Measurements from ENCODE around the gene PPIL1. TPM values are rescaled to one million over a fixed set of nuclear protein-coding genes. Genes with fewer than 3 reads are reported as not detected.

Gene PPIL1
- total and polyA plus RNA-seq, 2 of the 8 experiments (the other 6 are each of a cell fraction or from before 2014, with no cell fraction given): 83.7 to 86.5 TPM

- CTCF ChIA-PET (ENCODE audit: partially characterized antibody): interaction anchor here (3.7 kb wide), 1 partner anchor 106 kb away, joined by 20 read pairs; no protein-coding TSS in a partner anchor
- no peak for FAIRE-seq
Observed at GRCh38 chr6:36912030-36912454, 37.4 kb upstream of the PPIL1 start.

More at GRCh38 chr6:36912030-36912454, 37.4 kb upstream of the PPIL1 start:
- no peak overlapping the region for H3K18ac ChIP-seq (ENCODE audit: extremely low read depth, low read length)
- no peak overlapping the region for H3K23ac ChIP-seq (ENCODE audit: insufficient read length)
- H3K56ac ChIP-seq (replicated peaks; ENCODE audit: insufficient read length, low read depth, low read length): no peak overlapping the region
- no peak overlapping the region for H2AK5ac ChIP-seq (ENCODE audit: low read depth, low read length)
- no peaks in the 10 kb centered on the region for H3K23me2 ChIP-seq (ENCODE audit: low read depth, low read length)
- no peak overlapping the region for H3K4me2 ChIP-seq (ENCODE audit: insufficient read depth in 1 of 2, low read depth in 2 of 2, low read length in 2 of 2)
- no peaks in the 10 kb centered on the region for H3K79me1 ChIP-seq (ENCODE audit: low read depth, low read length)
- H3K14ac ChIP-seq (ENCODE audit: insufficient read length): no peak overlapping the region
- TF ChIP-seq EP300 (IDR thresholded peaks at IDR 0.05; ENCODE audit: borderline replicate concordance in 1 of 2, low read depth in 2 of 2, low read length in 2 of 2) (no peak), RAD21 (IDR thresholded peaks at IDR 0.05 in 1 of 2, conservative IDR thresholded peaks at IDR 0.05 in 1 of 2; ENCODE audit: low read depth in 2 of 2, low read length in 2 of 2) (no peak), SP4 (IDR thresholded peaks at IDR 0.05; ENCODE audit: low read length) (no peak), CBX8 (IDR thresholded peaks at IDR 0.05; ENCODE audit: borderline replicate concordance, low read depth, low read length) (no peak), TBP (IDR thresholded peaks at IDR 0.05; ENCODE audit: low read depth, low read length) (no peak)
- no peak overlapping the region for H3K4me3 ChIP-seq (ENCODE audit: extremely low read depth in 1 of 4, insufficient read depth in 2 of 4, low read depth in 3 of 4, low read length in 4 of 4)
- no peak overlapping the region for H2BK5ac ChIP-seq (ENCODE audit: low read depth, low read length)
- no peak overlapping the region for H2AFZ ChIP-seq (ENCODE audit: low read length)
- no peak overlapping the region for H3K27ac ChIP-seq (ENCODE audit: low read depth, low read length)
- H4K5ac ChIP-seq (ENCODE audit: insufficient read length, low read depth, low read length): no peak overlapping the region
- no peaks in the 10 kb centered on the region; a peak in 1 of 7 replicates for H3K4me1 ChIP-seq (replicated peaks in 1 of 4; ENCODE audit: control insufficient read depth in 3 of 4, insufficient read depth in 4 of 4, low read length in 3 of 4)
- no peak overlapping the region for H2BK12ac ChIP-seq (ENCODE audit: low read depth, low read length)
- WGBS, 2 experiments (ENCODE audit: extremely low coverage in 1 of 2, insufficient coverage in 1 of 2, insufficient read length in 1 of 2, insufficient replicate concordance in 2 of 2, low coverage in 1 of 2, low lambda C conversion rate in 2 of 2, missing lambda C conversion rate in 1 of 2): 86% methylated on average over 4 of the region's 4 CpGs; no CpG with 5 or more reads in 1 of the 2 experiments
- no peaks in the 10 kb centered on the region for H4K20me1 ChIP-seq (replicated peaks in 1 of 2; ENCODE audit: control insufficient read depth in 1 of 2, insufficient read depth in 2 of 2, low read length in 2 of 2)
- no peak overlapping the region for H2BK20ac ChIP-seq (ENCODE audit: low read length)
- POLR2A ChIA-PET (ENCODE audit: partially characterized antibody): no interaction called here
- no peak overlapping the region for H2BK15ac ChIP-seq (ENCODE audit: low read length)
- no peak overlapping the region for H3K4ac ChIP-seq (replicated peaks; ENCODE audit: insufficient read length, low read depth, low read length)
- no peak overlapping the region for H2BK120ac ChIP-seq (replicated peaks; ENCODE audit: low read depth, low read length)
- no peak overlapping the region for H4K8ac ChIP-seq (ENCODE audit: extremely low read depth, insufficient read depth, low read length)
- no peaks in the 10 kb centered on the region for H3K9me3 ChIP-seq (ENCODE audit: insufficient read depth in 2 of 2, low read depth in 1 of 2, low read length in 1 of 2)
- no peaks in the 10 kb centered on the region for H3K79me2 ChIP-seq (ENCODE audit: control insufficient read depth in 1 of 2, insufficient read depth in 2 of 2, low read length in 2 of 2)
- H4K91ac ChIP-seq (replicated peaks; ENCODE audit: insufficient read length, low read length): no peak overlapping the region
- no peaks in the 10 kb centered on the region for H3K27me3 ChIP-seq (replicated peaks in 1 of 4; ENCODE audit: control insufficient read depth in 3 of 4, extremely low read depth in 1 of 4, insufficient read depth in 3 of 4, low read length in 3 of 4)
- no peak for DNase-seq (ENCODE audit: low read depth in 1 of 2, low spot score in 2 of 2)
- no peak overlapping the region for H3K9ac ChIP-seq (replicated peaks in 1 of 4; ENCODE audit: extremely low read depth in 1 of 4, low read depth in 3 of 4, low read length in 3 of 4)
- no peaks in the 10 kb centered on the region for H3K36me3 ChIP-seq (ENCODE audit: control insufficient read depth in 2 of 4, insufficient read depth in 4 of 4, low read length in 3 of 4)
